ENCODE measurements around the gene GRIP1.
A peak's percentile ranks its signal among the peaks of the same experiment; 100 is the strongest.

The GRIP1 gene

DNA sequence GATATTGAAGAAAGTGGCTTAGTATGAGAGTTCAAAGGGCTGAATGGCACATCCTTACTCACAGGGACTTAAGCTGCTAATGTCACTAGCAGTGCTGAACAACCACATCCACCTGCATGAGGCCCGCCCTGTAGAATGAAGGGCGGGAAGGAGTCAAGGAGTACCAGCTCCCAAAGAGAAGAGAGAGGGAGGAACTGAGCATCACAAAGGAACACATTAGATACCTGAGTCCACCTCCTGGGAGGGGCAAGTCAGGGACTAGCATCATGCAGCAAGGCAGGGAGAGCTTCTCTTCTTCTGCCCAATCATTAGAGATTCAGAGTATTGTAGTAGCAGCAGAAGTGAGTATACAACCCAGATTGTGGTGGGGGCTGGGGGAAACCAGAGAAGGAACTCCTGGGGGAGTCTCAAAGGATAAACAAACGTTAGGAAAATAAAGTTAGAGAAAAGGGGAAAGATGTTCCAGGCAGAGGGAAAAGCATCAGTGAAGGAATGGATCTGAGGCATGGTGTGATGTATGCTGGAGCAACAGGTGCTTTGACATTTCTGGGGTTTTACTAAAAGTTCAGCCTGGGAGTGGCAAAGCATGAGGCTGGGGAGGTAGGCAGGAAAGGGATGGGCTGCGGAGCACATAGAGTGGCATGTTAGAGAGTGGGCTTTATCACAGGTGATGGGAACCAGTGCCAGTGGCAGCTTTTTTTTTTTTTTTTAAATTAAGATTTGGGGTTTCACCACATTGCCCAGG lies 21.0 kb upstream of the GRIP1 start:
- no peak overlapping the region for H3K27ac ChIP-seq
- TF ChIP-seq, protein P1, sequence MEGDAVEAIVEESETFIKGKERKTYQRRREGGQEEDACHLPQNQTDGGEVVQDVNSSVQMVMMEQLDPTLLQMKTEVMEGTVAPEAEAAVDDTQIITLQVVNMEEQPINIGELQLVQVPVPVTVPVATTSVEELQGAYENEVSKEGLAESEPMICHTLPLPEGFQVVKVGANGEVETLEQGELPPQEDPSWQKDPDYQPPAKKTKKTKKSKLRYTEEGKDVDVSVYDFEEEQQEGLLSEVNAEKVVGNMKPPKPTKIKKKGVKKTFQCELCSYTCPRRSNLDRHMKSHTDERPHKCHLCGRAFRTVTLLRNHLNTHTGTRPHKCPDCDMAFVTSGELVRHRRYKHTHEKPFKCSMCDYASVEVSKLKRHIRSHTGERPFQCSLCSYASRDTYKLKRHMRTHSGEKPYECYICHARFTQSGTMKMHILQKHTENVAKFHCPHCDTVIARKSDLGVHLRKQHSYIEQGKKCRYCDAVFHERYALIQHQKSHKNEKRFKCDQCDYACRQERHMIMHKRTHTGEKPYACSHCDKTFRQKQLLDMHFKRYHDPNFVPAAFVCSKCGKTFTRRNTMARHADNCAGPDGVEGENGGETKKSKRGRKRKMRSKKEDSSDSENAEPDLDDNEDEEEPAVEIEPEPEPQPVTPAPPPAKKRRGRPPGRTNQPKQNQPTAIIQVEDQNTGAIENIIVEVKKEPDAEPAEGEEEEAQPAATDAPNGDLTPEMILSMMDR (conservative IDR thresholded peaks at IDR 0.05) = no peak

DNA sequence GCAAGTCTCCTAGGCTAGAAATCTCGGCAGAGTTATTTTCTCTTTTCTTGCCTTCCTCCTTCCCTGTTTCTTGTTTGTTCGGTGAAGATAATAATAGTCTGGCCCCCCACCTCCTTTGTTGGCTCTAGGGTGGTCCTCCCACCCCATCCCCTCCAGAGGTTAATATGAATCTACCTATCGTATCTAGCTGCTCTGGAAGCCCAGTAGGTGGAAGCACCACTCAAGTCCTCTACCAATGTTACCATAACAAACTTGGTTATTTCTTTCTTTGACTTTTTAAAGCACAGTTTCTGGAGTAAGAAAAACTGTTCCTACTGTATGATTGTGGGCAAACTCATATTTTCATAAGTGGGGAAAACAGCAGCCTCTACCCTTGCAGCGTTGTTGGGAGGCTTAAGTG lies 19.7 kb upstream of the GRIP1 start:
- no peak overlapping the region for H3K27ac ChIP-seq
- TF ChIP-seq, protein P1 (conservative IDR thresholded peaks at IDR 0.05) = 0 out of 2 replicates have a peak, but pooled peaks have one; percentile 16

- no peak overlapping the region for H3K27ac ChIP-seq
- TF ChIP-seq, protein P1 (conservative IDR thresholded peaks at IDR 0.05) = no peak
Observed at GRCh38 chr12:66697404-66697803, 18.5 kb upstream of the GRIP1 start.

DNA sequence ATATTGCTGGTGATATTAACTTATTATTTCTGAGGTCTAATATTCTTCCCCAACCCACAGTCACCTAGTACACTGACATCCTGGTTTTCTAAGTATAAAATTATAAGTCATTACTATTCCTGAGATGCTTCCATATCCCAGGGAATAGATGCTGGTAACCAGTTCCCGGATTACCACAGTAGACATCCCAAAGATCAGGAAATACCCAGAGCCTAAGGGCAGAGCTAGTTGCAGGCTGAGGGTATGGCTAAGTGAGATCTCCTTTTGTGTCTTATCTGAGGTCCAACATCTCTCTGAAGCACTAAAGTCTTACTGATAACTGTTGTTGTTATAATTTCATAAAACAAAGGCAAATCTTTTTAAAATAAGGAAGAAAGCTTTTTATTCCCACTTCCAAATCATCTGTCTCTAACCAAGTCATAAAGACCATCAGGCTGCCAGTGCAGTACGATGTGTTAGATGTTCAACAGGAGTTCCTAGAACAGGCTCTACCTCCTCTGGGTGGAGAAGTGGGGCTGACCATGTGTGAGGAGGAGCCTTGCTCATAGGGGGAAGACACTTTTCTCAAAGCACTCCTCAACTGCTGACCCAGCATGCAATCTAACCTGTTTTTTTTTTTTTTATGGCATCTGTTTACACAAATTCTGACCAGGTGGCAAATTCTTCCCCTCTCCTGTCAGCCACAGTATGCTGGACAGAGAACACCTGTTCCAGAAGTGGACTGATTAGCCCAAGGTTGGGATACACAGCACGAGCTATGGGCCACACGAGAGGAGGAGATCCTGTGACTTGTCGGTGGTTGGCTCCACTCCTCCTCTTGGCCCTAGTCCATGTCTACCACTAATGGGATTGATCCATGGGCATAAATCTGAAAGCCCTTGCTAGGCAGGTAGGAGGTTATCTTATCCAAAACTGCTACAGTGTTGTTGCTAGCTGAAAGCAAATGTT lies 16.1 kb upstream of the GRIP1 start:
- TF ChIP-seq, protein P1 (conservative IDR thresholded peaks at IDR 0.05) = no peak
- H3K27ac ChIP-seq = no peak overlapping the region

- TF ChIP-seq, protein P1 (conservative IDR thresholded peaks at IDR 0.05) = peak; percentile 84
- no peak overlapping the region for H3K27ac ChIP-seq
Observed at GRCh38 chr12:66693901-66694513, 15.1 kb upstream of the GRIP1 start.

DNA sequence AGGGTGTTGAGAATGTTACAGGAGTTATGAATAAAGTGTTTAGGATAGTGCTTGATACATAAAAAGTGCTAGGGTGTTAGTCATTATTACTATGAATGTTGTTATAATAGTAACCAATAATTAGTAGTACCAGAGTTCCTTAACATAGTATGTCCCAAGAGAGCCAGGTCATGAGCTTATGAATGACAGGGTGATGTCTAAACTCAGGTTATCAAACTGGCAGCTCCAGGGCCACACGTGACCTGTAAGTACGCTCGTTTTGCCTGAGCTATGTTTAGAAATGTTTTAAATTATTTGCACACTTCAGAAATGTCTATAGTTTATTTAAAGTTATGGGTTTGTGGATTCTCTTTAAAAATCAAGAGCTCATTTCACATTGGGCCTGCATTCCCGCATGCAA lies 14.1 kb upstream of the GRIP1 start:
- TF ChIP-seq, protein P1 (conservative IDR thresholded peaks at IDR 0.05) = no peak
- no peak overlapping the region for H3K27ac ChIP-seq

- TF ChIP-seq, protein P1 (conservative IDR thresholded peaks at IDR 0.05) = no peak
- no peak overlapping the region for H3K27ac ChIP-seq
Observed at GRCh38 chr12:66692170-66692569, 13.3 kb upstream of the GRIP1 start.

All from VCaP (cell line).